PC-9 (cell line): Measurements from ENCODE around the gene MYO1F.

Experiments used
- EZH2 ChIP-seq: fragments of 200-600 bp; sonication (generic); IDR thresholded peaks from 2 replicates; pipeline ENCODE4 v1.8.0; 2017; ENCODE audit warnings: antibody characterized with exemption, low read depth
- TF ChIP-seq, protein P1 (sequence below): fragments of 200-600 bp; sonication (generic); conservative IDR thresholded peaks from 2 replicates; pipeline ENCODE4 v1.6.1; 2017; ENCODE audit warnings: mixed run types, antibody characterized with exemption, mild to moderate bottlenecking, moderate library complexity

DNA sequence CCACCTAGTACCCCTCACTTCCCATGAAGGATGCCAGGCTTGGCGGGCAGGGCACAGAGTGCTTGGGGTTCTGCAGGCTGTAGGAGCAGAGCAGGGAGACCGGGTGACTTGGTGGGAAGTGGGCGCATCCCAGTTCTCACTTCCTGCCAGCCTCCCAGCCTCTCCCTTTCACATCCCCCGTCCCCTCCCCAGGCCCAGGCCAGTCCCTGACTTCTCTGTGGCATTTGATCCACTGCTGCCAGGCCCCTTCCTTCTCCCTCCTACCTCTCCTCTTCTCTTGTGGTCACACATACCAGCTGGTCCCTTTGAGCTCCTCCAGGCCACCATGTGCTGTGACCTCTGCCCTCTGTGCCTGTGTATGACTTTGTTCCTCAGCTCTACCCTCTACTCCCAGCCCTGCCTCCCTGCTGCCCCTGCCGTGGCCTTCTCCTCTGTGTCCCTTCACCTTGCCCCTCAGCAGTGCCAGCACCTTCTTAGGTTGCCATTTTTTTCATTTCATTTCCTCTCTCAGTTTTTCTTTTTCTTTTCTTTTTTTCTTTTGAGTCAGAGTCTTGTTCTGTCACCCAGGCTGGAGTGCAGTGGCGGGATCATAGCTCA lies 19.5 kb downstream of the MYO1F start:
- TF ChIP-seq, protein P1, sequence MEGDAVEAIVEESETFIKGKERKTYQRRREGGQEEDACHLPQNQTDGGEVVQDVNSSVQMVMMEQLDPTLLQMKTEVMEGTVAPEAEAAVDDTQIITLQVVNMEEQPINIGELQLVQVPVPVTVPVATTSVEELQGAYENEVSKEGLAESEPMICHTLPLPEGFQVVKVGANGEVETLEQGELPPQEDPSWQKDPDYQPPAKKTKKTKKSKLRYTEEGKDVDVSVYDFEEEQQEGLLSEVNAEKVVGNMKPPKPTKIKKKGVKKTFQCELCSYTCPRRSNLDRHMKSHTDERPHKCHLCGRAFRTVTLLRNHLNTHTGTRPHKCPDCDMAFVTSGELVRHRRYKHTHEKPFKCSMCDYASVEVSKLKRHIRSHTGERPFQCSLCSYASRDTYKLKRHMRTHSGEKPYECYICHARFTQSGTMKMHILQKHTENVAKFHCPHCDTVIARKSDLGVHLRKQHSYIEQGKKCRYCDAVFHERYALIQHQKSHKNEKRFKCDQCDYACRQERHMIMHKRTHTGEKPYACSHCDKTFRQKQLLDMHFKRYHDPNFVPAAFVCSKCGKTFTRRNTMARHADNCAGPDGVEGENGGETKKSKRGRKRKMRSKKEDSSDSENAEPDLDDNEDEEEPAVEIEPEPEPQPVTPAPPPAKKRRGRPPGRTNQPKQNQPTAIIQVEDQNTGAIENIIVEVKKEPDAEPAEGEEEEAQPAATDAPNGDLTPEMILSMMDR = no peak
- TF ChIP-seq EZH2 = no peak
